IPS-20b (cell line): ENCODE measurements around the gene KRTAP5-11.
"Not testable (repeated sequence)": the region's sequence is repeated elsewhere in the genome, so short reads cannot be mapped to it uniquely, and the experiment has no call there.

ENCODE experiments used
- H3K27ac ChIP-seq: one replicate; pipeline ENCODE4 v1.5.1; 2013; ENCODE audit warnings: low read length
- H3K27me3 ChIP-seq: 2 replicates; pipeline ENCODE4 v1.6.1; 2013; ENCODE audit warnings: mild to moderate bottlenecking, low read length, inconsistent platforms; ENCODE audit not compliant: insufficient read depth
- H3K36me3 ChIP-seq: 2 replicates; pipeline ENCODE4 v1.6.1; 2013; ENCODE audit warnings: low read depth, mild to moderate bottlenecking, inconsistent platforms, low read length, moderate library complexity; ENCODE audit not compliant: insufficient read depth
- H3K4me1 ChIP-seq: 2 replicates; pipeline ENCODE4 v1.6.1; 2013; ENCODE audit warnings: mild to moderate bottlenecking, control low read depth, inconsistent platforms, low read length, moderate library complexity; ENCODE audit not compliant: insufficient read depth
- H3K4me3 ChIP-seq: 2 replicates; pipeline ENCODE4 v1.5.1; 2013; ENCODE audit warnings: mild to moderate bottlenecking, low read length, inconsistent platforms
- H3K9ac ChIP-seq: 2 replicates; pipeline ENCODE4 v1.6.1; 2013; ENCODE audit warnings: low read depth, mild to moderate bottlenecking, inconsistent platforms, low read length, moderate library complexity
- H3K9me3 ChIP-seq: 2 replicates; pipeline ENCODE4 v1.6.1; 2013; ENCODE audit warnings: mild to moderate bottlenecking, low read depth, low read length, inconsistent platforms; ENCODE audit not compliant: insufficient read depth

KRTAP5-11 gene

GRCh38 chr11:71607520-71608216 is 25.0 kb upstream of the KRTAP5-11 start:
- not testable (repeated sequence) for H3K36me3 ChIP-seq, H3K27ac ChIP-seq, H3K9ac ChIP-seq, H3K4me1 ChIP-seq, H3K9me3 ChIP-seq
- H3K4me3 ChIP-seq = peak overlapping the region; percentile 70; the same call in 1 of the 2 replicates
- H3K27me3 ChIP-seq = peaks cover 51% of the 10 kb centered on the region

GRCh38 chr11:71606853-71607519 is 24.3 kb upstream of the KRTAP5-11 start:
- not testable (repeated sequence) for H3K9me3 ChIP-seq, H3K4me1 ChIP-seq, H3K9ac ChIP-seq, H3K36me3 ChIP-seq, H3K27ac ChIP-seq
- Histone ChIP-seq H3K4me3 (peak overlapping the region; percentile 70; the same call in 1 of the 2 replicates), H3K27me3 (peaks cover 51% of the 10 kb centered on the region)

- H3K4me1 ChIP-seq, H3K9me3 ChIP-seq, H3K9ac ChIP-seq, H3K27ac ChIP-seq, H3K4me3 ChIP-seq, H3K36me3 ChIP-seq: not testable (repeated sequence)
- peaks cover 51% of the 10 kb centered on the region for H3K27me3 ChIP-seq
Observed at GRCh38 chr11:71604798-71605488, 22.3 kb upstream of the KRTAP5-11 start.

GRCh38 chr11:71603221-71603620 is 20.5 kb upstream of the KRTAP5-11 start:
- peaks cover 38% of the 10 kb centered on the region for H3K27me3 ChIP-seq
- not testable (repeated sequence) for H3K9me3 ChIP-seq, H3K36me3 ChIP-seq, H3K27ac ChIP-seq, H3K9ac ChIP-seq, H3K4me1 ChIP-seq, H3K4me3 ChIP-seq

- not testable (repeated sequence) for H3K27ac ChIP-seq, H3K9me3 ChIP-seq, H3K4me3 ChIP-seq, H3K4me1 ChIP-seq, H3K9ac ChIP-seq, H3K36me3 ChIP-seq, H3K27me3 ChIP-seq
Observed at GRCh38 chr11:71589546-71589920, 6.9 kb upstream of the KRTAP5-11 start.

- not testable (repeated sequence) for H3K9me3 ChIP-seq
Observed at GRCh38 chr11:71588822-71589545, 6.3 kb upstream of the KRTAP5-11 start.

GRCh38 chr11:71588314-71588713 is 5.6 kb upstream of the KRTAP5-11 start:
- H3K27me3 ChIP-seq, H3K4me3 ChIP-seq, H3K27ac ChIP-seq, H3K9me3 ChIP-seq, H3K9ac ChIP-seq, H3K36me3 ChIP-seq, H3K4me1 ChIP-seq: not testable (repeated sequence)

More at GRCh38 chr11:71588822-71589545, 6.3 kb upstream of the KRTAP5-11 start:
- not testable (repeated sequence) for H3K9ac ChIP-seq, H3K27me3 ChIP-seq, H3K4me1 ChIP-seq, H3K36me3 ChIP-seq, H3K4me3 ChIP-seq, H3K27ac ChIP-seq

GRCh38 chr11:71585673-71586072 is 3.0 kb upstream of the KRTAP5-11 start:
- H3K27ac ChIP-seq, H3K9me3 ChIP-seq, H3K4me1 ChIP-seq, H3K36me3 ChIP-seq, H3K9ac ChIP-seq, H3K4me3 ChIP-seq, H3K27me3 ChIP-seq: not testable (repeated sequence)

GRCh38 chr11:71582969-71583368 is 294 bp upstream of the KRTAP5-11 start:
- H3K9me3 ChIP-seq, H3K4me3 ChIP-seq, H3K27ac ChIP-seq, H3K4me1 ChIP-seq, H3K36me3 ChIP-seq, H3K9ac ChIP-seq: not testable (repeated sequence)
- H3K27me3 ChIP-seq = peaks cover 13% of the 10 kb centered on the region

- no peaks in the 10 kb centered on the region for H3K9me3 ChIP-seq
- H3K27ac ChIP-seq = no peak overlapping the region
- no peaks in the 10 kb centered on the region for H3K4me1 ChIP-seq
- peaks cover 13% of the 10 kb centered on the region for H3K27me3 ChIP-seq
- no peak overlapping the region for H3K4me3 ChIP-seq
- H3K36me3 ChIP-seq = no peaks in the 10 kb centered on the region
- no peak overlapping the region for H3K9ac ChIP-seq
Observed at GRCh38 chr11:71581826-71582225, 849 bp downstream of the KRTAP5-11 start.

GRCh38 chr11:71580057-71581003 is 2.3 kb downstream of the KRTAP5-11 start:
- Histone ChIP-seq H3K27me3 (peaks cover 13% of the 10 kb centered on the region), H3K27ac (no peak overlapping the region), H3K4me3 (no peak overlapping the region), H3K9me3 (no peaks in the 10 kb centered on the region), H3K4me1 (no peaks in the 10 kb centered on the region), H3K9ac (no peak overlapping the region), H3K36me3 (no peaks in the 10 kb centered on the region)
